HFFc6 (cell line): ENCODE results near the gene GMFB. TPM values are rescaled to one million over a fixed set of nuclear protein-coding genes. Genes with fewer than 3 reads are reported as not detected.
"Not testable (repeated sequence)": the region's sequence is repeated elsewhere in the genome, so short reads cannot be mapped to it uniquely, and the experiment has no call there.

ENCODE experiments used
- DNase-seq: peaks from one replicate; pipeline ENCODE4 v3.0.0-alpha.2; 2018
- H3K27ac Mint-ChIP-seq: 2 replicates; pipeline ENCODE4 v1.8.0; 2020; ENCODE audit warnings: mild to moderate bottlenecking, mixed read lengths
- H3K27me3 Mint-ChIP-seq: 2 replicates; pipeline ENCODE4 v1.8.0; 2021; ENCODE audit warnings: mild to moderate bottlenecking, moderate library complexity, mixed read lengths; ENCODE audit not compliant: insufficient read depth
- H3K36me3 Mint-ChIP-seq: 2 replicates; pipeline ENCODE4 v1.8.0; 2021; ENCODE audit warnings: low read depth, mixed read lengths
- H3K4me1 Mint-ChIP-seq: 2 replicates; pipeline ENCODE4 v1.8.0; 2020; ENCODE audit warnings: low read depth, mixed read lengths
- H3K4me3 Mint-ChIP-seq: 2 replicates; pipeline ENCODE4 v1.8.0; 2020; ENCODE audit warnings: mild to moderate bottlenecking, moderate library complexity, mixed read lengths
- H3K9me3 Mint-ChIP-seq: 2 replicates; pipeline ENCODE4 v1.8.0; 2020; ENCODE audit warnings: mild to moderate bottlenecking, mixed read lengths
- CTCF ChIP-seq: fragments of 200-600 bp; sonication (generic); IDR thresholded peaks from 2 replicates; pipeline ENCODE4 v1.5.0; 2021; ENCODE audit warnings: antibody characterized with exemption, mild to moderate bottlenecking
- total RNA-seq, 6 experiments: library from RNA; stranded (reverse); fragmentation: NEBNext Ultra II Directional; extraction: Animal tissue kit (Norgen Biotek cat#: 25700); gene quantifications; 2 replicates in 1 of 6; 3 replicates in 5 of 6; pipeline ENCODE4 v1.2.3, GENCODE V29; 2021

The GMFB gene
- total RNA-seq, 6 experiments from 2014 or later: 70.9 to 98.7 (median 77.1) TPM

GRCh38 chr14:54459106-54459505 lies 29.7 kb downstream of the GMFB start:
- no peak overlapping the region for H3K27ac Mint-ChIP-seq
- DNase-seq: no peak
- peaks cover 15% of the 10 kb centered on the region for H3K9me3 Mint-ChIP-seq
- no peaks in the 10 kb centered on the region for H3K27me3 Mint-ChIP-seq
- H3K4me3 Mint-ChIP-seq: no peak overlapping the region
- peaks cover 8% of the 10 kb centered on the region for H3K4me1 Mint-ChIP-seq
- H3K36me3 Mint-ChIP-seq: 0 out of 2 replicates have a peak, but pooled peaks cover 9% of the 10 kb centered on the region
- TF ChIP-seq CTCF: no peak

- not testable (repeated sequence) for H3K27me3 Mint-ChIP-seq, H3K4me3 Mint-ChIP-seq, DNase-seq, H3K36me3 Mint-ChIP-seq, H3K27ac Mint-ChIP-seq
- Mint-ChIP-seq H3K9me3 (peaks cover 15% of the 10 kb centered on the region), H3K4me1 (peaks cover 14% of the 10 kb centered on the region)
Observed at GRCh38 chr14:54458536-54458935, 30.2 kb downstream of the GMFB start.

- H3K4me3 Mint-ChIP-seq: no peak overlapping the region
- peaks cover 18% of the 10 kb centered on the region for H3K4me1 Mint-ChIP-seq
- H3K9me3 Mint-ChIP-seq: peaks cover 15% of the 10 kb centered on the region
- no peak for TF ChIP-seq CTCF
- 0 out of 2 replicates have a peak, but pooled peaks cover 9% of the 10 kb centered on the region for H3K36me3 Mint-ChIP-seq
- no peaks in the 10 kb centered on the region for H3K27me3 Mint-ChIP-seq
- no peak overlapping the region for H3K27ac Mint-ChIP-seq
- DNase-seq: no peak
Observed at GRCh38 chr14:54457609-54457996, 31.2 kb downstream of the GMFB start.

GRCh38 chr14:54456820-54457608 lies 31.8 kb downstream of the GMFB start:
- not testable (repeated sequence) for H3K4me3 Mint-ChIP-seq, H3K27ac Mint-ChIP-seq, H3K27me3 Mint-ChIP-seq, H3K36me3 Mint-ChIP-seq
- peak; percentile 15 for DNase-seq
- peaks cover 15% of the 10 kb centered on the region for H3K9me3 Mint-ChIP-seq
- H3K4me1 Mint-ChIP-seq: peaks cover 15% of the 10 kb centered on the region

- Mint-ChIP-seq H3K27ac (no peak overlapping the region), H3K27me3 (no peaks in the 10 kb centered on the region; the same call in 1 of the 2 replicates), H3K4me3 (no peak overlapping the region), H3K9me3 (peaks cover 15% of the 10 kb centered on the region), H3K36me3 (0 out of 2 replicates have a peak, but pooled peaks cover 9% of the 10 kb centered on the region), H3K4me1 (peaks cover 23% of the 10 kb centered on the region)
- no peak for TF ChIP-seq CTCF
- no peak for DNase-seq
Observed at GRCh38 chr14:54455363-54455762, 33.4 kb downstream of the GMFB start.

GRCh38 chr14:54453990-54454389 lies 34.8 kb downstream of the GMFB start:
- not testable (repeated sequence) for H3K36me3 Mint-ChIP-seq, H3K9me3 Mint-ChIP-seq, H3K27me3 Mint-ChIP-seq, H3K27ac Mint-ChIP-seq, H3K4me3 Mint-ChIP-seq
- peak; percentile 32 for DNase-seq
- H3K4me1 Mint-ChIP-seq: peaks cover 36% of the 10 kb centered on the region

GRCh38 chr14:54453252-54453651 lies 35.5 kb downstream of the GMFB start:
- no peak for TF ChIP-seq CTCF
- Mint-ChIP-seq H3K27me3 (no peaks in the 10 kb centered on the region; the same call in 1 of the 2 replicates), H3K9me3 (peaks cover under 1% of the 10 kb centered on the region), H3K4me3 (no peak overlapping the region), H3K4me1 (peaks cover 44% of the 10 kb centered on the region), H3K27ac (no peak overlapping the region), H3K36me3 (0 out of 2 replicates have a peak, but pooled peaks cover 1% of the 10 kb centered on the region)
- no peak for DNase-seq
